Brain microvascular endothelial cell (primary cell): ENCODE data around the gene PRPF18.
A peak's percentile ranks its signal among the peaks of the same experiment; 100 is the strongest.

Source experiments
- DNase-seq: peaks from one replicate; pipeline ENCODE4 v3.0.0-alpha.2; 2020
- H3K27ac ChIP-seq: fragments of 250-450 bp; sonication (Bioruptor Pico); 2 replicates; pipeline ENCODE4 v1.5.1; 2020; ENCODE audit warnings: mild to moderate bottlenecking, moderate library complexity
- H3K27me3 ChIP-seq: fragments of 250-450 bp; sonication (Bioruptor Pico); replicated peaks from 2 replicates; pipeline ENCODE4 v1.5.1; 2020; ENCODE audit warnings: mild to moderate bottlenecking
- H3K36me3 ChIP-seq: fragments of 250-450 bp; sonication (Bioruptor Pico); replicated peaks from 2 replicates; pipeline ENCODE4 v1.5.1; 2020; ENCODE audit warnings: mild to moderate bottlenecking
- H3K4me3 ChIP-seq: 2 replicates; pipeline ENCODE4 v1.5.1; 2011; ENCODE audit warnings: low read depth, mild to moderate bottlenecking, control low read depth, low read length, moderate library complexity
- in situ Hi-C: cut with HindIII; loops from 2 replicates; pipeline ENCODE4 v1.10.0; 2017; ENCODE audit warnings: low sequenced_read_pairs, low pct_ligation_motif_present
- TF ChIP-seq, protein P1 (sequence below): IDR thresholded peaks from 2 replicates; pipeline ENCODE4 v1.5.1; 2011; ENCODE audit warnings: low read depth, mild to moderate bottlenecking, moderate library complexity, low read length, control low read depth, inconsistent platforms; ENCODE audit errors: missing control alignments

Gene PRPF18

DNA sequence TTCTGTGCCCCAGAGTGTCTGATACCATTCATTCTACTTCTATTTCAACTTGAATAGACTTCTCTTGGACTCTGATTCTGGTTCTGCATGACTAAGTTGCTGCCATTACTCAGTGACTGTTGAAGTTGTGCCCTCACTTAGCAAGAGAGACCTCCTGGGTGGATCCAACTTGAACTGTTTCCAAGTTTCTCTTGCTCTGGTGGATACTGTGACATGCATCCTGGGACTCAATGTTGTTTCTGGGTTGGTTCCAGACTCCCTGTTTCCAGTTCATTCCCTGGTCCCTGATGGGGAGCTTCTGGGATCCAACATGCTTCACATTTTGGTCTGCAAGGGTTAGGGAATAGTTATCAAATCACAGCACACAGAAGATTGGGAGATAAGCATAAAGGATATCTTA, 26.2 kb upstream of the PRPF18 start:
- Histone ChIP-seq H3K27ac (no peak overlapping the region), H3K4me3 (no peak overlapping the region), H3K27me3 (no peaks in the 10 kb centered on the region), H3K36me3 (no peaks in the 10 kb centered on the region)
- in situ Hi-C loops, result no loop called here
- TF ChIP-seq, protein P1, sequence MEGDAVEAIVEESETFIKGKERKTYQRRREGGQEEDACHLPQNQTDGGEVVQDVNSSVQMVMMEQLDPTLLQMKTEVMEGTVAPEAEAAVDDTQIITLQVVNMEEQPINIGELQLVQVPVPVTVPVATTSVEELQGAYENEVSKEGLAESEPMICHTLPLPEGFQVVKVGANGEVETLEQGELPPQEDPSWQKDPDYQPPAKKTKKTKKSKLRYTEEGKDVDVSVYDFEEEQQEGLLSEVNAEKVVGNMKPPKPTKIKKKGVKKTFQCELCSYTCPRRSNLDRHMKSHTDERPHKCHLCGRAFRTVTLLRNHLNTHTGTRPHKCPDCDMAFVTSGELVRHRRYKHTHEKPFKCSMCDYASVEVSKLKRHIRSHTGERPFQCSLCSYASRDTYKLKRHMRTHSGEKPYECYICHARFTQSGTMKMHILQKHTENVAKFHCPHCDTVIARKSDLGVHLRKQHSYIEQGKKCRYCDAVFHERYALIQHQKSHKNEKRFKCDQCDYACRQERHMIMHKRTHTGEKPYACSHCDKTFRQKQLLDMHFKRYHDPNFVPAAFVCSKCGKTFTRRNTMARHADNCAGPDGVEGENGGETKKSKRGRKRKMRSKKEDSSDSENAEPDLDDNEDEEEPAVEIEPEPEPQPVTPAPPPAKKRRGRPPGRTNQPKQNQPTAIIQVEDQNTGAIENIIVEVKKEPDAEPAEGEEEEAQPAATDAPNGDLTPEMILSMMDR, result no peak
- peak; percentile 46 for DNase-seq

DNA sequence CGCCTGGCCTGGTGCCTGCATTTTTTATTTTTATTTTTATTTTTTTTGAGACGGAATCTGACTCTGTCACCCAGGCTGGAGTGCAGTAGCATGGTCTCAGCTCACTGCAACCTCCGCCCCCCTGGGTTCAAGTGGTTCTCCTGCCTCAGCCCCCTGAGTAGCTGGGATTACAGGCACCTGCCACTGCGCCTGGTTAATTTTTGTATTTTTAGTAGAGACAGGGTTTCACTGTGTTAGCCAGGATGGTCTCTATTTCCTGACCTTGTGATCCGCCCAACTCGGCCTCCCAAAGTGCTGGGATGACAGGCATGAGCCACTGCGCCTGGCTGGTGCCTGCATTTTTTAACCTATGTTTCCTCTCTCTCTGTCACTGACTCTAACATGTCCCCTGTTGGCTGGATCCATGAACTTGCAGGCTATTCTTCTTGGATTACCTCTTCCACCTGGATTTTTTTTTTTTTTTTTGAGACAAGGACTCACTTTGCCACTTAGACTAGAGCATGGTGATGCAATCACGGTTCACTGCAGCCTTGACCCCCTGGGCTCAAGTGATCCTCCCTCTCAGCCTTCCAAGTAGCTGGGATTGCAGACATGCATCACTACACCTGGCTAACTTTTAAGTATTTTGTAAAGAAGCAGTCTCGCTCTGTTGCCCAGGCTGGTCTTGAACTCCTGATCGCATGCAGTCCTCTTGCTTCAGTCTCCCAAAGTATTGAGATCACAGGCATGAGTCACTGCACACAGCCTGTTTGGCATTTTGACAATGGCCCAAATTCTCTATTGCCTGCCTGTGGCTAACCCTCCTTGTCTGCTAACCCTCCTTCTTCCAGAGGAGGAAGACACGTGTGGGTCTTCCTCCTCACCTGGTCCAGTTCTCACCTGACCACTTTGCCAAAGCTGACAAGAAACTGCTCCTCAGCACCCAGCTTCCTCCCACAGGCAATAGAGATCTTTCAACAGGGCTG, 23.0 kb upstream of the PRPF18 start:
- H3K27me3 ChIP-seq, result no peaks in the 10 kb centered on the region
- no peak for DNase-seq
- no peak overlapping the region for H3K27ac ChIP-seq
- TF ChIP-seq, protein P1, result no peak
- H3K4me3 ChIP-seq, result no peak overlapping the region
- in situ Hi-C loops, result no loop called here
- H3K36me3 ChIP-seq, result no peaks in the 10 kb centered on the region

DNA sequence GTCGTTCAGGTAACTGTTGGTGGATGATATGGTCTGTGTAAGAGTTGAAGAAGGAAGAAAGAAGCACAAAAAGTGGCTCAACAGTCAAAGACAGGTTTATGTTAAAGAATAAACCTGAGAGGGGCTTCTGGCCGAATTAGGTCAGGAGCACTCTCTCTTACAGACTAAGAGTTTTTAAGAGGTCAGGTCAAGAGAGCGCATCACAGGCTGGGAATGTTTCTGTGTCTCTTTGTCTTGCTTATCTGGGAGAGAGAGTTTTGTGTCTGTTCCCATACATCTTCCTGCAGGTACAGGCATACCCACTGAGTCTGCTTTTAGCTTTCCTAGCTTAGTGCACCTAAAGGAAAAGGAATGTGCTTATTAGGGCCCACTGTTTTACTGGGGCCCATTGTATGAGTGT, 22.2 kb upstream of the PRPF18 start:
- Histone ChIP-seq H3K36me3 (no peaks in the 10 kb centered on the region), H3K27ac (no peak overlapping the region), H3K27me3 (no peaks in the 10 kb centered on the region), H3K4me3 (no peak overlapping the region)
- DNase-seq, result no peak
- TF ChIP-seq, protein P1, result no peak
- in situ Hi-C loops, result no loop called here

DNA sequence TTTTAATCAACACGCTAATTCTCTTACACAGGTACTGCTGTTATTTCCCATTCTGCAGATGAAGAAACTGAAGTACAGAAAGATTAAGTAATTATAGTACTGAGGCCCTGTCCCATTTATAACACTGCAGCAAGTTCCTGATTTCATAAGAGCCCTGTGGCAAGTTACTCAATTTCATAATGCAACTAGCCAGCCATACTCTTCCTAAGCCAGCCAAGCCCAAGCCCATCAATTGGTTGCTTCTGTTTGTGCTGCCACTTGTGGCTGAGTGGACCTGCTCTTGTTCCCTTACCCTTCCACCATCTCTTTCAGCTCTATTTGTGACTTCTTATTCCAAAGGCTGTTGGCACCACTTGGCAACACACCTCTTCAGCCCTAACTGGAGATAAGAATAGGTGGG, 19.7 kb upstream of the PRPF18 start:
- H3K27me3 ChIP-seq, result no peaks in the 10 kb centered on the region
- TF ChIP-seq, protein P1, result no peak
- H3K4me3 ChIP-seq, result no peak overlapping the region
- DNase-seq, result no peak
- in situ Hi-C loops, result no loop called here
- H3K36me3 ChIP-seq, result no peaks in the 10 kb centered on the region
- H3K27ac ChIP-seq, result no peak overlapping the region

DNA sequence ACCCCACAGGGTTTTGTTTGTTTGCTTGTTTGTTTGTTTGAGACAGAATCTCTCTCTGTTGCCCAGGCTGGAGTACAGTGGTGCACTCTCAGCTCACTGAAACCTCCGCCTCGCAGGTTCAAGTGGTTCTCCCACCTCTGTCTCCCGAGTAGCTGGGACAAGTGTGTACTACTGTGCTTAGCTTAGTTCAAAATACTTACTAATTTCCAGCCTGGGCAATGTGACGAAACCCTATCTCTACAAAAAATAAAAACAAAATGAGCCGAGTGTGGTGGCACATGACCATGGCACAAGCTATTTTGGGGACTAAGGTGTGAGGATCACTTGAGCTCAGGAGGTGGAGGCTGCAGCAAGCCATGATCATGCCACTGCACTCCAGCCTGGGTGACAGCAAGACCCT, 15.2 kb upstream of the PRPF18 start:
- in situ Hi-C loops, result no loop called here
- H3K27me3 ChIP-seq, result no peaks in the 10 kb centered on the region
- TF ChIP-seq, protein P1, result no peak
- no peak overlapping the region for H3K27ac ChIP-seq
- DNase-seq, result no peak
- no peak overlapping the region for H3K4me3 ChIP-seq
- no peaks in the 10 kb centered on the region for H3K36me3 ChIP-seq
